GM12874 (cell line): Measurements from ENCODE around the gene MICOS13.

Experiments
- CTCF ChIP-seq: IDR thresholded peaks from 2 replicates; pipeline ENCODE4 v1.5.1; 2011; ENCODE audit warnings: low read depth, mild to moderate bottlenecking, control low read depth, low read length, moderate library complexity; ENCODE audit not compliant: insufficient read depth

Gene MICOS13

GRCh38 chr19:5684694-5685430, 4.5 kb upstream of the MICOS13 start:
- TF ChIP-seq CTCF: no peak

GRCh38 chr19:5683177-5683886, 3.0 kb upstream of the MICOS13 start:
- TF ChIP-seq CTCF: no peak

- TF ChIP-seq CTCF: no peak
Measured at GRCh38 chr19:5682107-5682482, 1.8 kb upstream of the MICOS13 start.

- no peak for TF ChIP-seq CTCF
Measured at GRCh38 chr19:5681391-5682106, 1.2 kb upstream of the MICOS13 start.

GRCh38 chr19:5680084-5680436, 256 bp downstream of the MICOS13 start:
- TF ChIP-seq CTCF: no peak

- no peak for TF ChIP-seq CTCF
Measured at GRCh38 chr19:5679289-5680083, 830 bp downstream of the MICOS13 start.
